ENCODE data around the gene SH3BGRL2. TPM values are rescaled to one million over a fixed set of nuclear protein-coding genes. Genes with fewer than 3 reads are reported as not detected.

Gene SH3BGRL2
- total RNA-seq, 1 donor from 2014 or later, result 31.6 TPM

- Histone ChIP-seq H3K36me3 (ENCODE audit: control insufficient read depth, insufficient read depth, low read length) (no peaks in the 10 kb centered on the region), H3K4me3 (ENCODE audit: low read depth, low read length) (no peak overlapping the region), H3K27me3 (ENCODE audit: control insufficient read depth, insufficient read depth, low read length) (no peaks in the 10 kb centered on the region)
- no peak for TF ChIP-seq CTCF (IDR thresholded peaks at IDR 0.05; ENCODE audit: insufficient read depth, low read length, poor library complexity, severe bottlenecking)
- no peak for DNase-seq (ENCODE audit: low read depth)
Measured at GRCh38 chr6:79706527-79706926, 75.4 kb downstream of the SH3BGRL2 start.

- TF ChIP-seq CTCF (IDR thresholded peaks at IDR 0.05; ENCODE audit: insufficient read depth, low read length, poor library complexity, severe bottlenecking), result no peak
Measured at GRCh38 chr6:79707621-79708020, 76.5 kb downstream of the SH3BGRL2 start.

GRCh38 chr6:79708095-79708791 is 77.1 kb downstream of the SH3BGRL2 start:
- H3K4me3 ChIP-seq (ENCODE audit: low read depth, low read length), result no peak overlapping the region
- no peaks in the 10 kb centered on the region for H3K36me3 ChIP-seq (ENCODE audit: control insufficient read depth, insufficient read depth, low read length)
- H3K27me3 ChIP-seq (ENCODE audit: control insufficient read depth, insufficient read depth, low read length), result no peaks in the 10 kb centered on the region
- no peak for TF ChIP-seq CTCF (IDR thresholded peaks at IDR 0.05; ENCODE audit: insufficient read depth, low read length, poor library complexity, severe bottlenecking)
- DNase-seq (ENCODE audit: low read depth), result no peak

More at GRCh38 chr6:79707621-79708020, 76.5 kb downstream of the SH3BGRL2 start:
- H3K4me3 ChIP-seq (ENCODE audit: low read depth, low read length), result no peak overlapping the region
- H3K27me3 ChIP-seq (ENCODE audit: control insufficient read depth, insufficient read depth, low read length), result no peaks in the 10 kb centered on the region
- DNase-seq (ENCODE audit: low read depth), result no peak
- H3K36me3 ChIP-seq (ENCODE audit: control insufficient read depth, insufficient read depth, low read length), result no peaks in the 10 kb centered on the region

GRCh38 chr6:79710127-79710526 is 79.0 kb downstream of the SH3BGRL2 start:
- Histone ChIP-seq H3K4me3 (ENCODE audit: low read depth, low read length) (no peak overlapping the region), H3K27me3 (ENCODE audit: control insufficient read depth, insufficient read depth, low read length) (no peaks in the 10 kb centered on the region), H3K36me3 (ENCODE audit: control insufficient read depth, insufficient read depth, low read length) (no peaks in the 10 kb centered on the region)
- DNase-seq (ENCODE audit: low read depth), result no peak
- TF ChIP-seq CTCF (IDR thresholded peaks at IDR 0.05; ENCODE audit: insufficient read depth, low read length, poor library complexity, severe bottlenecking), result no peak

- TF ChIP-seq CTCF (IDR thresholded peaks at IDR 0.05; ENCODE audit: insufficient read depth, low read length, poor library complexity, severe bottlenecking), result no peak
Measured at GRCh38 chr6:79711167-79711566, 80.0 kb downstream of the SH3BGRL2 start.

GRCh38 chr6:79712144-79712543 is 81.0 kb downstream of the SH3BGRL2 start:
- Histone ChIP-seq H3K4me3 (ENCODE audit: low read depth, low read length) (no peak overlapping the region), H3K36me3 (ENCODE audit: control insufficient read depth, insufficient read depth, low read length) (no peaks in the 10 kb centered on the region), H3K27me3 (ENCODE audit: control insufficient read depth, insufficient read depth, low read length) (no peaks in the 10 kb centered on the region)
- TF ChIP-seq CTCF (IDR thresholded peaks at IDR 0.05; ENCODE audit: insufficient read depth, low read length, poor library complexity, severe bottlenecking), result no peak
- no peak for DNase-seq (ENCODE audit: low read depth)

More at GRCh38 chr6:79711167-79711566, 80.0 kb downstream of the SH3BGRL2 start:
- Histone ChIP-seq H3K4me3 (ENCODE audit: low read depth, low read length) (no peak overlapping the region), H3K27me3 (ENCODE audit: control insufficient read depth, insufficient read depth, low read length) (no peaks in the 10 kb centered on the region), H3K36me3 (ENCODE audit: control insufficient read depth, insufficient read depth, low read length) (no peaks in the 10 kb centered on the region)
- no peak for DNase-seq (ENCODE audit: low read depth)

Measured in kidney epithelial cell (primary cell).